Activated naive CD4-positive, alpha-beta T cell treated with anti-CD3 and anti-CD28 coated beads, Interleukin-2, amount 50 U/mL, for 24 hours (primary cell): ENCODE data around the gene NYNRIN.
"Not testable (repeated sequence)": the region's sequence is repeated elsewhere in the genome, so short reads cannot be mapped to it uniquely, and the experiment has no call there.

ENCODE experiments used
- H3K27ac Mint-ChIP-seq: one replicate; pipeline ENCODE4 v1.8.0; 2021; ENCODE audit warnings: mild to moderate bottlenecking, mixed read lengths
- H3K27me3 Mint-ChIP-seq: one replicate; pipeline ENCODE4 v1.8.0; 2021; ENCODE audit warnings: mixed read lengths
- H3K36me3 Mint-ChIP-seq: one replicate; pipeline ENCODE4 v1.8.0; 2021; ENCODE audit warnings: mixed read lengths
- H3K4me1 Mint-ChIP-seq: one replicate; pipeline ENCODE4 v1.8.0; 2021; ENCODE audit warnings: mixed read lengths
- H3K4me3 Mint-ChIP-seq: one replicate; pipeline ENCODE4 v1.8.0; 2021; ENCODE audit warnings: mild to moderate bottlenecking, mixed read lengths
- H3K9me3 Mint-ChIP-seq: one replicate; pipeline ENCODE4 v1.8.0; 2021; ENCODE audit warnings: mixed read lengths

Gene NYNRIN

DNA sequence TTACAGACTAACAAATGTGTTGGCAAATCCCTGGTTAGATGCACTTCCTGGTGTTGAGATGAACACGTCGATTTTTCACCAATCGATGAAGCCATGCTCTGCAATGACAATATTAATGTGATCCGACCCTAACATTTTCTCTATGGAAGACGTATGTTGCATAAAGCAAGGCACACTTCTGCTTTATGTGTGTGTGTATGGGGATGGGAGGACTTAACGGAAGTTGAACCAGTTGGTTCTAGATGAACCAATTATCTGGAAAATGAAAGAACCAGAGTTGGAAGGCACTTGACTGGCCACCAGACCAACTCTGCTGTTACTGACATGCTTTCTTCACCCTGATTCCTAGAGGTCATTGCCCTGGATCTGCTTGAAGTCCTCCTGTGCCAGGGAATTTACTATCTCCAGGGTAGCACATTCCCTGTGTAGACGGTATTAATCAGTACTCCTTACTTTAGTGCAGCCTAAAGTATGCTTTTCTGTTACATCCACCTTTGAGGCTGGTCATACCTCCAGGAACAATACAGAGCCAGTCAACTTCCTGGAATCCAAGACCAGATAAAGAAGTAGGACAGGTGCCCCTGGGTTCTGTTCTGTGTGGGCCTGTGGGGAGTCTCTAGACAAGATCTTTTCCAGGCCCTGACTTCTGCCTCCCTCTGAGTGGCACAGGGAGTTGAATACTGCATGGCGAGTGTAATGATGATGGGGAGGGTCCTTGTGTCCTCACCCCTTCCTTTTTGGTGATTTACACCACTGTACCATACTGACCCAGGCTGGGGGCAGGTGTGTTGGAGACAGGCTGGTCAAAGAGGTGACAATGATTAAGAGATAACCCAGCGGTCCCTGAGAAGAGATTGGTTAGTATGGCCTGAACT is 39.7 kb downstream of the NYNRIN start:
- no peaks in the 10 kb centered on the region for H3K9me3 Mint-ChIP-seq
- H3K27me3 Mint-ChIP-seq: no peaks in the 10 kb centered on the region
- H3K36me3 Mint-ChIP-seq: peaks cover 9% of the 10 kb centered on the region
- H3K4me3 Mint-ChIP-seq: no peak overlapping the region
- peaks cover 58% of the 10 kb centered on the region for H3K4me1 Mint-ChIP-seq
- peak overlapping the region; percentile 87 for H3K27ac Mint-ChIP-seq

DNA sequence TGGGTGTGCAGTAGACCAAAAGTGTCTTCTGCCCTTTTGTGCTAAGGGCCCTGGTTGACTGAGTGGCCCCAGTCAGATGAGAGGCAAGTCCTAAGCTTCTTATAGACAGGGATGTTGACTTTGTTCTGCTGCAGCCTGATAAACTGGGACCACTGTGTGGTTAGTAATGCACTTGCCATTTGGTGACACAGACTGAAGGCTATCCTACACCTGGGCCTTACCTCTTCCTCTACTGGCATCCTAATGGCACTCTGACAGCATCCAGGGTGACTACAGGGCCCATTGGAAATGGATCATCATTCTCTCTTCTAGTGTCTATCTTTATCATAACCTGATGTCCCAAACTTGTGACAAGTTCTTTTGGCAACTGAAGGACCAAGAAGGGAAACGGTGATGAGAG is 40.5 kb downstream of the NYNRIN start:
- H3K4me3 Mint-ChIP-seq: peak overlapping the region; percentile 54
- H3K27me3 Mint-ChIP-seq: no peaks in the 10 kb centered on the region
- H3K9me3 Mint-ChIP-seq: no peaks in the 10 kb centered on the region
- peaks cover 60% of the 10 kb centered on the region for H3K4me1 Mint-ChIP-seq
- H3K27ac Mint-ChIP-seq: peak overlapping the region; percentile 87
- peaks cover 9% of the 10 kb centered on the region for H3K36me3 Mint-ChIP-seq

DNA sequence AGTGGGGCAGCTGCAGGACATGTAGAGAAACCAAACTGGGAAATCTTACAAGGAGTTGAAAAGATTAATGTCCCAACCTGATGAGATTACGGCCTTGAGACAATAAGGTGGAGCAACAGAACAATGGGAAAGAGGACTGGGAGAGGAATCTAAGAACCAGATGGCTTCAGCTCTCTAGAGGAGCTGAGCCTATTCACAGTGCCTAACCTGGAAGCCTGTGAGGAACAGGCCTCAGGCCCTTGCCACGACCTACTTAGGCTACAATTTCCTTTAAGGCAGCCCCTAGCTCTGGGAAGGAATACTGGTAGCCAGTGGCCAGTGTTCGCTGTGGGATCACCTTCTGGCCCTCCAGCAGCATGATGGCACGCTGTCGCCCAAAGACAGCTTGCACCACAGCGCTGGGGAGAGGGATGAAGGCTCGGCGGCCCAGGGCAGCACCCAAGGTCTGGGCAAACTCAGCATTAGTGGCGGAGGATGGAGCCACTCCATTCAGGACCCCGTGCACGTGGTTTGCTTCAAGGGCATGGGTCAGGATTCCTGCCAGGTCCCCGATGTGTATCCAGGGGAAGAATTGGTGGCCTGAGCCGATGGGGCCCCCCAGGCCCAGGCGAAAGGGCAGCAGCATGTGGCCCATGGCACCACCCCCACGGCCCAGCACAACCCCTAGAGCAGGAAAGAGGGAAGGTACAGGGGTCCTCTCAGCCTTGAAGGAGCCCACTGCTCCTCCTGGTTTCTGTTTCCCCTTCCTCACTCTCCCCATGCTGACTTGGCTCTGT is 41.2 kb downstream of the NYNRIN start:
- Mint-ChIP-seq H3K36me3 (peaks cover 9% of the 10 kb centered on the region), H3K4me3 (peak overlapping the region; percentile 54), H3K9me3 (no peaks in the 10 kb centered on the region), H3K27ac (no peak overlapping the region), H3K27me3 (no peaks in the 10 kb centered on the region), H3K4me1 (peaks cover 60% of the 10 kb centered on the region)

DNA sequence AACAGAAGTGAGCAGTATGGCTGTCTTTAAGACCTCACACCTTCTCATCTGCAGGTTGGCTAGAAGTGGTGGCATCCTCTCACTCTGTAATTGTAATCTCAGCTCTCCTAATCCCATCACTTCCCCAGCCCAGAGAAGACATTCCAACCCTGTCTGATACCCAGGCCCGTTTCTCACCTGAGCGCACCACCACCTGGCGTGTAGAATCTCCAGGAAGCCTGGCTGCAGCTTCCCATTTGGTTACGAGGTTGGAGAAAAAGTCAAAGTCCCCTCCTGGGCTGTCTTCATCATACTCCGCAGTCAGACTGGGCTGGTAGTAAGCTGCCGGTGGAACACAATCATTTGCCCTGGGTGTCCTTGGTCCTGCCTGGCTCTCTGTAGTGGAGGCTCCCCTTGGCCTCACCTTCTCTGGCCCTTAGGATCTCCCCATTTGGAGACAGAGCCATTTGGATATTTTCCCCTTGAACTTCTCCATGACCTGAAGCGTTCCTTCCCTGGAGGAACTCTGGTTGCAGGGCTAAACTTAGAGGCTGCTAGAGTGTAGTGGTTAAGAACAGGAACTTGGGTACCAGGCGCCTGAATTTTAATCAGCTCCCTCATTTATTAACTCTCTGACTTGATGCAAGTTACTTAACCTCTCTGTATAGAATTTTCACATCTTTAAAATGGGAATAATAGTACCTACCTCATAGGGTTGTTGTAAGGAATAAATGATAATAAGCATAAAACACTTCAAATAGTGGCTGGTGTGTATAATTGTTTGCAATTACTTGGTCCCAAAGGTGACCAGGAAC is 42.0 kb downstream of the NYNRIN start:
- Mint-ChIP-seq H3K4me3 (peak overlapping the region; percentile 98), H3K36me3 (peaks cover 9% of the 10 kb centered on the region), H3K4me1 (peaks cover 59% of the 10 kb centered on the region), H3K9me3 (no peaks in the 10 kb centered on the region), H3K27ac (no peak overlapping the region), H3K27me3 (no peaks in the 10 kb centered on the region)

DNA sequence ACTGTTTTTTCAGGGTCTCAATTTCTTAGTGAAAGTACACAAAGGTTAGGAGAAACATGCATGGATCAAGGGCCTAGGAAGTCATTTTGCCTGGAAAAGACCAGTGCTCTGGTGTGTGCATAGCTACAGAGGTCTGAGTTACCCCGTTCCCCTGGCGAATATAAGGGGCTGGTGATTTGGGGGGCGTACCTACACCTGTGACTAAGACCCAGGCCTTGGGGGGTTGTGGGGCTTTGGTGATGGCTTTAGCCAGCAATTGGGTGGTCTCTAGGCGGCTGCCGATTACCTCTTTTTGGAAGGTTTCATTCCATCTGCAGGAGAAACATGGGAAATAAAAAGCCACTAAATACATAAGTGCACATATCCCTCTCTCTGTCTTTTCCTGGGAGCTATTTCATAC is 42.7 kb downstream of the NYNRIN start:
- Mint-ChIP-seq H3K9me3 (no peaks in the 10 kb centered on the region), H3K27ac (peak overlapping the region; percentile 96), H3K4me1 (peaks cover 55% of the 10 kb centered on the region), H3K36me3 (peaks cover 13% of the 10 kb centered on the region), H3K4me3 (peak overlapping the region; percentile 98), H3K27me3 (no peaks in the 10 kb centered on the region)

DNA sequence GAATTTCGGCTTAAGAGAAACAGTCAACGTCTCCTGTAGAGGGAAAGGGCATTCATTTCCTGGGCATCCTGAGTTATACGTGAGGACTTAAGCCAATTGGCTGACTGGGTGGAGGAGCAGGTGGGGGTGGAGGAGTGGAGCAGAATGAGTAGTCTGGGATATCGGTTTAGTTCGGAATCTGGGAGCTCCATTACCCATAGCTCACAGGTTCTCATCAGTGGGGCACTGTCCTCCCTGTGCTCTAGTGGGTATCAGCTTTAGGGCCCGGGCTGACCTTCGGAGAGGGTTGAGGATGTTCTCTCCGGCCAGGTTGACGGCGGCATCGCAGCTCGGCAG is 43.1 kb downstream of the NYNRIN start:
- Mint-ChIP-seq H3K36me3 (peaks cover 13% of the 10 kb centered on the region), H3K4me3 (peak overlapping the region; percentile 98), H3K27me3 (no peaks in the 10 kb centered on the region), H3K27ac (peak overlapping the region; percentile 96), H3K4me1 (peaks cover 52% of the 10 kb centered on the region), H3K9me3 (no peaks in the 10 kb centered on the region)

DNA sequence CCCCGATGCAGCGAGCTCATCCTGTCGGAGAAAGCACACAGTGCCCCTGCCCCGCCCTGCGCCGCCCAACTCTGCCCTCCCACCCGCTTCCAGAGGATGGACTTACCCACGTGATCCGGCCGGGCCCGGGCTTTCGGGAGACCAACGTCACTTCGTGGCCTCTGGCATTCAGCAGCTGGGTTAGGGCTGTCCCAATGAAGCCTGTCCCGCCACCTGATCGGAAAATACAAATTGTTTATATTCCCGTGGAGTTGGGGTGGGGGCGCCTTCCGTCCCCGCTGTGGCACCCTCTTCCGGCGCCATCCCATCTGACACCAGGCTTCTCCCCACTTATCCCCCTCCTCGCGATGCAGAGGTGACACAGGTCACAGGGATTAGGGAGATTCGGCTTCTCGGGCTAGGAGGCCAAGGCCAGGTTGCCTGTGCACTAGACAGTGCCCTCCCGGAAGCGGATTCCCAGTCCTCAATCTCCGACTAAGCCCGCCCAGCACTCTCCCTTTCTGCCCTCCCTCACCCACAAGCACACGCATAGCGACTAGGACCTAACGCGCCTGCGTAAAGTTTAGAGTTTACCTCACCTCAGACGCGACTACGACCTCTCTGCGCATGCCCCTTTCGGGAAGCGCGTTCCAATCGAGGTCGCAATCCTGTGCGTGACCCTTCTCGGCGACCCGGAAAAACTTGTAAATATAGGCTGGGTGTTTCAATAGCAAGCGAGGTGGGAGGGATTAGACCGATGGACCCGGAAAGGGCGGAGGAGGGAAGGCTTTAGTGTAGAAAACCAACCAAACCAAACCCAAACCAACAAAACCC is 43.6 kb downstream of the NYNRIN start, which contains the start of gene SDR39U1:
Gene SDR39U1, minus strand, starts transcription at position 537 of the 813 bp plus-strand sequence. Its CDS starts 7 bp downstream, at position 530.
- peaks cover 46% of the 10 kb centered on the region for H3K4me1 Mint-ChIP-seq
- peak within 1 kb of the TSS; percentile 98 for H3K4me3 Mint-ChIP-seq
- H3K27ac Mint-ChIP-seq: peak within 1 kb of the TSS; percentile 96
- H3K27me3 Mint-ChIP-seq: no peaks in the 10 kb centered on the region
- no peaks in the 10 kb centered on the region for H3K9me3 Mint-ChIP-seq
- peaks cover 16% of the 10 kb centered on the region for H3K36me3 Mint-ChIP-seq

DNA sequence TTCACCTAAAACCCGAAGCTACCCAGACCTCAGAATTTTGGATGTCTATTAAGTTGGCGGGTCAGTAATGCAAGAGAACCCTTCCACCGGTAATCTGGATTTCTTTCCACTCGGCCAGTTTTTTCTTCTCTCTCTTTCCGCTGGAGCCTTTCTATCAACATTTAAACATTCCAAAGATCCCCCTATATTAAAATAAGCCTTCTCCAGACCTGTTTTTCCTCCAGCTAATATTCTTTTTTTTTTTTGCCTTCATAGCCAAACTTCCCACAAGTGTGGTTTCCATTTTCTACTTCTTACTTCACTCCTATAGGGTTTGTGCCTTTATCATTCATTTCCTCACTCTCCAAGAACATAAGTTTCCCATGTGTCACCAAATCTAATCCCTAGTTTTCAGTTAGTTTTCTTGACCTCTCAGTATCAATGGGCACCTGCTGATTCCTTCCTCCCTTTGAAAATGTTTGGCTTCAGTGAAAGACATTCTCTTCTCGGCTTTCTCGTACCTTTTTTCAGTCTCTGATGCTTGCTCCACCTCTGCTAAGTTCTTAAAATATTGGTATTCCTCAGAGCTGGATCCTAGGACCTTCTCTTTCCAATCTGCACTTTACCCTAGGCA is 44.4 kb downstream of the NYNRIN start:
- no peaks in the 10 kb centered on the region for H3K27me3 Mint-ChIP-seq
- peaks cover 39% of the 10 kb centered on the region for H3K4me1 Mint-ChIP-seq

DNA sequence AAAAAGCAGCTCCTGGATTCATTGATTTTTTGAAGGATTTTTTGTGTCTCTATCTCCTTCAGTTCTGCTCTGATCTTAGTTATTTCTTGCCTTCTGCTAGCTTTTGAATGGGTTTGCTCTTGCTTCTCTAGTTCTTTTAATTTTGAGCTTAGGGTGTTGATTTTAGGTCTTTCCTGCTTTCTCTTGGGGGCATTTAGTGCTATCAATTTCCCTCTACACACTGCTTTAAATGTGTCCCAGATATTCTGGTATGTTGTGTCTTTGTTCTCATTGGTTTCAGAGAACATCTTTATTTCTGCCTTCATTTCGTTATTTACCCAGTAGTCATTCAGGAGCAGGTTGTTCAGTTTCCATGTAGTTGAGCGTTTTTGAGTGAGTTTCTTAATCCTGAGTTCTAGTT is 52.0 kb downstream of the NYNRIN start:
- not testable (repeated sequence) for H3K27ac Mint-ChIP-seq, H3K4me3 Mint-ChIP-seq, H3K4me1 Mint-ChIP-seq, H3K27me3 Mint-ChIP-seq, H3K9me3 Mint-ChIP-seq
- peaks cover 30% of the 10 kb centered on the region for H3K36me3 Mint-ChIP-seq

More for the DNA sequence above, 44.4 kb downstream of the NYNRIN start:
- peak overlapping the region; percentile 96 for H3K27ac Mint-ChIP-seq
- no peaks in the 10 kb centered on the region for H3K9me3 Mint-ChIP-seq
- H3K36me3 Mint-ChIP-seq: peaks cover 14% of the 10 kb centered on the region
- peak overlapping the region; percentile 98 for H3K4me3 Mint-ChIP-seq

DNA sequence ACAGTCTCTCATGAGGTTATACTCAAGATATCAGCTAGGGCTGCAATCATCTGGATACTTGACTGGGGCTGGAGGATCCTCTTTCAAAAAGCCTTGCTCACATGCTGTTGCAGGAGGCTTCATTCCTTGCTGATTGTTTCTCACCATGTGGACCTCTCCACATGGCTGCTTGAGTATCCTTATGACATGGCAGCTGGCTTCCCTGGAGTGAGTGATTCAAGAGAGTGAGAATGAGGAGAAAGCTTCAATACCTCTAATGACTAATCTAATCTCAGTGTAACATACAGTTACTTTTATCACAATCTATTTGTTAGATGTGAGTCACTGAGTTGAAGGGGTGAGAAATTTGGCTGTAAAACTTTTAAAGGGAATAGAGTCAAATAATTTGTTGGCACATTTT is 58.2 kb downstream of the NYNRIN start:
- Mint-ChIP-seq H3K4me1 (no peaks in the 10 kb centered on the region), H3K27ac (no peak overlapping the region), H3K9me3 (peaks cover 5% of the 10 kb centered on the region), H3K27me3 (no peaks in the 10 kb centered on the region), H3K4me3 (no peak overlapping the region), H3K36me3 (peaks cover 22% of the 10 kb centered on the region)

DNA sequence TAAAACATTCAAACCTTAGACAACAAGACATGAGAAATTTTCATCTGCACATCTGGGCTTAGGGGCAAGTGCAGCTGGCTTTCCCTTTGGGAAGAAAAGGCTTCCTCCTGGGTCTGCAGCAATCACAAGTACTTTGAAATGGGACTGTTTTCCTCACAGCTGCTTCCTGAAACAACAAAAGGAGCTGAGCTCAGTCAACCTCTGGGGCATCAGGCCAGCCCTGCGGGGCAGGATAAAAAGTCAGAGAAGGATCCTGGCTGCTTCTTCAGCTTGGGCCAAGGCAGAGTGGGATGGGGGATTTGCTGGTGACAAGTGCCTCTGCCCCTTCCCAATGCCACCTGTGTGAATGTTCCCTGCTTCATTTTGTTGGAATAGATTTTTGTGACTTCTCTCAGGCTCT is 59.9 kb downstream of the NYNRIN start:
- Mint-ChIP-seq H3K9me3 (peaks cover 5% of the 10 kb centered on the region), H3K4me3 (no peak overlapping the region), H3K27ac (no peak overlapping the region), H3K4me1 (peaks cover 9% of the 10 kb centered on the region), H3K36me3 (peaks cover 15% of the 10 kb centered on the region), H3K27me3 (no peaks in the 10 kb centered on the region)

DNA sequence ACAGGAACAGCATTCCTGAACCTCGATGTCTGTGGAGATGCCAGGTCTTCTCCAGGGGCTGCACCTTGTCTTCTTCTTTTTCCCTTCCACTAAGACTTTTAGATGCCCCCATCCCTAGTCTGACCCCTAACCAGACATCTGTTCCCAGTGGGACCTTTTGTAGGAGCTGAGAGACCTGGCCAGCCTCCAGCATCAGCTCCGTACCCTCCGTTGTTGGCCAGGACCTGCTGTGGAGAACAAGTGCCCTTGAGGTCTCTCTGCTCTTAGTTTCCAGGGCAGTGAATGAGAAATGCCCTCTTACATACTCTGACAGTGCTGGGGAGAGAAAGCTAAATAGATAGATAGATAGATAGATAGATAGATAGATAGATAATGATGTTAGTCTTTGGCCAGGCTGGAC is 60.5 kb downstream of the NYNRIN start:
- peaks cover 9% of the 10 kb centered on the region for H3K36me3 Mint-ChIP-seq
- H3K9me3 Mint-ChIP-seq: no peaks in the 10 kb centered on the region
- no peaks in the 10 kb centered on the region for H3K27me3 Mint-ChIP-seq
- no peak overlapping the region for H3K27ac Mint-ChIP-seq
- no peak overlapping the region for H3K4me3 Mint-ChIP-seq
- peaks cover 15% of the 10 kb centered on the region for H3K4me1 Mint-ChIP-seq

DNA sequence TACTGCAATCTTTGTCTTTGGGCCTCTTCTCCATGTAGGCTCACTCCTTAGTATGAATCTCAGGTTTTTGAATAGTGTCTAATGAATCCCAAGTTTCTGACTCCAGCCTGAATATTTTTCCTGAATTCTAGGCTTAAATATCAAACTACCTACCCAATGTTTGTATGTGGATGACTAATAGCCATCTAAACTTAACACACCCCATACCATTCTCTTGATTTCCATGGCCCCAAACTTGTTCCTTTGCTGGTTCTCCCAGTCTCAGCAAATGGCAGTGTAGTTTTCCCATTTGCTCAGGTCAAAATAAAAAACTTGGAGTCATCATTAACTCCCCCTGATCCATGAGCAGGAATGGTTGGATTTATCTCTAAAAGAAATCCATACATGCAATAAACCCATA is 62.5 kb downstream of the NYNRIN start:
- peaks cover 11% of the 10 kb centered on the region for H3K36me3 Mint-ChIP-seq
- H3K4me3 Mint-ChIP-seq: no peak overlapping the region
- H3K4me1 Mint-ChIP-seq: peaks cover 34% of the 10 kb centered on the region
- no peaks in the 10 kb centered on the region for H3K9me3 Mint-ChIP-seq
- H3K27me3 Mint-ChIP-seq: no peaks in the 10 kb centered on the region
- H3K27ac Mint-ChIP-seq: no peak overlapping the region

DNA sequence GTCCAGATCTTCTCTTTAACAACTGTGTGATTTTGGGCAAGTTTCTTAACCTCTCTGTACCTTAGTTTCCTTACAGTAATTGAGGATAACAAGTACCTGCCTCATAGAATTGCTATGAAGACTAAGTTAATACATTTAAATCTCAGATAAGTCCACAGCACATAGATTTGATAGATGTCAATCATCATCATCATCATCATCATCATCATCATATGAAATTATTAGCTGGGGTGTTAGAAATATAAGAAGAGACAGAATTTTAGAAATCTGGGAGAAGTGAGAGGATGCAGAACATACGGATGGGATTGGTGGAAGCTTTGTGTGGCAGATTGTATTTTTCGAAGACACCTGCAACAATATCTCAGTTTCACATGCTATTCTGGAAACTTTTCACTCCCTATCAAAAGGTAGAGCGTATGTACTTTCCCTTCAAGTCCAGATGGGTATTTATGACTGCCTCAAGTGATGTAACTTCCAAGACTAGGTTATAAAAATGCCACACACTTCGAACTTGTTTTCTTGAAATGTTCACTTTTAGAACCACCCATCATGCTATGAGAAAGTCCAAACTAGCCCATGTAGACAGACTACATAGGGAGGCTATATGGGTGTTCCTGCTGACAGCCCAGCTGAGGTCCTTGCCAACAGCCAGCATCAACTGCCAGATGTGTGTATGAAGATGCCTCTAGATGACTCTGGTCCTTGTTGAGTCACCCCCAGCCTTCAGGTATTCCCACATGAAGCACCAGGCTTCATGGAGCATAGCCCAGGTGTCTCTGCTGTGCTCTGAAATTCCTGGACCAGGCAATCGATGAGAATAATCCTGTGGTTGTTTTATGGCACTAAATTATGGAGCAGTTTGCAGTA is 64.4 kb downstream of the NYNRIN start:
- peaks cover 50% of the 10 kb centered on the region for H3K4me1 Mint-ChIP-seq
- no peaks in the 10 kb centered on the region for H3K9me3 Mint-ChIP-seq
- H3K36me3 Mint-ChIP-seq: peaks cover 4% of the 10 kb centered on the region
- H3K4me3 Mint-ChIP-seq: no peak overlapping the region
- H3K27me3 Mint-ChIP-seq: no peaks in the 10 kb centered on the region
- H3K27ac Mint-ChIP-seq: peak overlapping the region; percentile 94
